ENCODE data around the gene ZNF366. TPM values are rescaled to one million over a fixed set of nuclear protein-coding genes. Genes with fewer than 3 reads are reported as not detected.

Gene ZNF366
- total RNA-seq, 2 experiments from 2014 or later = not detected

DNA sequence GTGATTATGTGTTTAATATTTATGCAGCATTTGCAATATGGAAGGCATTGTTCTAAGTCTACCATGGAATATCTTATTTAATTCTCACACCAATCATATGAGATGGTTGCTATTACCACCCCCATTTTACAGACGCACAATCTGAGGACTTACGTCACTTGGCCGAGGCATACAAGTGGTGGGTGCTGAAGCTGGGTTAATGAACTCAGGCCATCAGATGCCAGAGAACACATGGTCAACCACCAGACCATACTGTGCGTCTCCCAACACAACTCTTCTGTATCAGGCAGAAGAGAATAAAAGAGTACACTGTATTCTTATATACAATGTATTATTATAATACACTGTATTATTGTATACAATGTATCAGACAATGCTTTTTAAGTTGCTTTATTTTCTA lies 59.5 kb downstream of the ZNF366 start:
- H3K9me2 ChIP-seq (ENCODE audit: insufficient read depth, low read length) = no peaks in the 10 kb centered on the region
- POLR2A ChIA-PET = no interaction called here
- CTCF ChIA-PET (ENCODE audit: unreplicated experiment) = interaction anchor here (0.6 kb wide), 1 partner anchor 91 kb away, joined by 3 read pairs; no protein-coding TSS in a partner anchor

DNA sequence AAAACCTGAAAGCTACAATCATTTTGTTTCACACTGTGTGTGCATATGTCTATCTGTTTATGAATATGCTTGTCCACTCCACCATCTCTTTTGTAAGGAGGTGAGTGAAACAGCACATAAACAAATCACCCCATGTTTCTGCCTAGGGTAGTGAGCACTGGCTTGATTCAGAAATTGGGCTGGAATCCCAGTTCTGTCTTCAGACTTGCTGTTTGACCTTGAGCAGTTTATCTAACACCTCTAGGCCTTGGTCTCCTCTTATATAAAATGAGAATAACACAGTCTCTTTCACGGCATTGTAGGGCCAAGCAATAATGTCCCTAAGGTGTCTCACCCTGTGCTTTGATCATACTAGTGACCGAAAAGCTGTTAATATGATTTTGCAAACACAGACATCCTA lies 61.2 kb downstream of the ZNF366 start:
- Histone ChIP-seq H3K9me3 (ENCODE audit: low read length) (no peaks in the 10 kb centered on the region), H3K27ac (ENCODE audit: low read depth, low read length, poor library complexity, severe bottlenecking) (no peak overlapping the region), H3K79me2 (ENCODE audit: insufficient read depth, low read depth, low read length) (no peaks in the 10 kb centered on the region), H3K4me3 (ENCODE audit: low read depth, low read length, poor library complexity, severe bottlenecking) (no peak overlapping the region), H3K4me2 (ENCODE audit: low read length) (no peak overlapping the region), H3K36me3 (ENCODE audit: insufficient read depth, low read length) (no peaks in the 10 kb centered on the region), H2AFZ (ENCODE audit: low read length) (no peak overlapping the region), H3K9me2 (ENCODE audit: insufficient read depth, low read length) (no peaks in the 10 kb centered on the region), H4K20me1 (ENCODE audit: insufficient read depth, low read length) (no peaks in the 10 kb centered on the region), H3K4me1 (ENCODE audit: insufficient read depth, low read length, poor library complexity, severe bottlenecking) (no peaks in the 10 kb centered on the region)
- ChIA-PET POLR2A (no interaction called here), CTCF (ENCODE audit: unreplicated experiment) (no interaction called here)
- no peak for DNase-seq (ENCODE audit: low spot score)
- no TSS peak for BruUV-seq (replicated peaks)
- intact Hi-C loops (cut with micrococcal nuclease; ENCODE audit: unreplicated experiment) = no loop called here
- no peak for TF ChIP-seq EZH2phosphoT487 (IDR thresholded peaks at IDR 0.05; ENCODE audit: borderline replicate concordance, low read depth, low read length)
- TF ChIP-seq, protein P1, sequence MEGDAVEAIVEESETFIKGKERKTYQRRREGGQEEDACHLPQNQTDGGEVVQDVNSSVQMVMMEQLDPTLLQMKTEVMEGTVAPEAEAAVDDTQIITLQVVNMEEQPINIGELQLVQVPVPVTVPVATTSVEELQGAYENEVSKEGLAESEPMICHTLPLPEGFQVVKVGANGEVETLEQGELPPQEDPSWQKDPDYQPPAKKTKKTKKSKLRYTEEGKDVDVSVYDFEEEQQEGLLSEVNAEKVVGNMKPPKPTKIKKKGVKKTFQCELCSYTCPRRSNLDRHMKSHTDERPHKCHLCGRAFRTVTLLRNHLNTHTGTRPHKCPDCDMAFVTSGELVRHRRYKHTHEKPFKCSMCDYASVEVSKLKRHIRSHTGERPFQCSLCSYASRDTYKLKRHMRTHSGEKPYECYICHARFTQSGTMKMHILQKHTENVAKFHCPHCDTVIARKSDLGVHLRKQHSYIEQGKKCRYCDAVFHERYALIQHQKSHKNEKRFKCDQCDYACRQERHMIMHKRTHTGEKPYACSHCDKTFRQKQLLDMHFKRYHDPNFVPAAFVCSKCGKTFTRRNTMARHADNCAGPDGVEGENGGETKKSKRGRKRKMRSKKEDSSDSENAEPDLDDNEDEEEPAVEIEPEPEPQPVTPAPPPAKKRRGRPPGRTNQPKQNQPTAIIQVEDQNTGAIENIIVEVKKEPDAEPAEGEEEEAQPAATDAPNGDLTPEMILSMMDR (conservative IDR thresholded peaks at IDR 0.05; ENCODE audit: low read length) = no peak

More for the DNA sequence above, 59.5 kb downstream of the ZNF366 start:
- no peak for DNase-seq (ENCODE audit: low spot score)
- Histone ChIP-seq H3K27ac (ENCODE audit: low read depth, low read length, poor library complexity, severe bottlenecking) (no peak overlapping the region), H3K9me3 (ENCODE audit: low read length) (no peaks in the 10 kb centered on the region), H3K4me2 (ENCODE audit: low read length) (no peak overlapping the region), H3K4me3 (ENCODE audit: low read depth, low read length, poor library complexity, severe bottlenecking) (no peak overlapping the region), H3K79me2 (ENCODE audit: insufficient read depth, low read depth, low read length) (no peaks in the 10 kb centered on the region), H2AFZ (ENCODE audit: low read length) (no peak overlapping the region), H4K20me1 (ENCODE audit: insufficient read depth, low read length) (no peaks in the 10 kb centered on the region), H3K36me3 (ENCODE audit: insufficient read depth, low read length) (no peaks in the 10 kb centered on the region), H3K4me1 (ENCODE audit: insufficient read depth, low read length, poor library complexity, severe bottlenecking) (peaks cover 9% of the 10 kb centered on the region)
- BruUV-seq (replicated peaks) = no TSS peak
- TF ChIP-seq EZH2phosphoT487 (IDR thresholded peaks at IDR 0.05; ENCODE audit: borderline replicate concordance, low read depth, low read length) = no peak
- TF ChIP-seq, protein P1 (conservative IDR thresholded peaks at IDR 0.05; ENCODE audit: low read length) = no peak
- intact Hi-C loops (cut with micrococcal nuclease; ENCODE audit: unreplicated experiment) = no loop called here

DNA sequence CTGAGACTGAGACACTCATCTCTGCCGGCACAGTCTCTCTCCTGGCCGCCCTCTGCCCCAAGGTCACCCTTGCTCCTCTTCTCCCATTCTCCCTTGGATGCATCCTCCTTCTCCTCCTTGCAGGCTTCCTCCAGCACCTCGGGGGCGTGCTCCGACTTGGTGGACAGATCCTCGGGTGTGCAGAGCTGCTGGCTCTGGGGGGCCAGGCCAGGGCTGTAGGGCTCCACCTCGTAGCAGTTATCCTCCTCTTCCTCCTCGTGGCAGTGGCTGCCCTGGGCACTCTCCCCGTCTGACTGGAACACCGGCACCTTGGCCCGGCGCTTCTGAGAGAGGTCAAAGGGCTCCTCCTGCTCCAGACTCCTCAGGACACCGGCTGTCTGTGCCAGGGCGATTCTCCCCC lies 63.3 kb downstream of the ZNF366 start:
- no peak for TF ChIP-seq EZH2phosphoT487 (IDR thresholded peaks at IDR 0.05; ENCODE audit: borderline replicate concordance, low read depth, low read length)
- TF ChIP-seq, protein P1 (conservative IDR thresholded peaks at IDR 0.05; ENCODE audit: low read length) = no peak
- POLR2A ChIA-PET = no interaction called here
- Histone ChIP-seq H3K4me2 (ENCODE audit: low read length) (no peak overlapping the region), H3K9me2 (ENCODE audit: insufficient read depth, low read length) (no peaks in the 10 kb centered on the region), H3K79me2 (ENCODE audit: insufficient read depth, low read depth, low read length) (no peaks in the 10 kb centered on the region), H2AFZ (ENCODE audit: low read length) (no peak overlapping the region), H3K9me3 (ENCODE audit: low read length) (no peaks in the 10 kb centered on the region), H3K4me1 (ENCODE audit: insufficient read depth, low read length, poor library complexity, severe bottlenecking) (no peaks in the 10 kb centered on the region), H3K4me3 (ENCODE audit: low read depth, low read length, poor library complexity, severe bottlenecking) (no peak overlapping the region), H3K27ac (ENCODE audit: low read depth, low read length, poor library complexity, severe bottlenecking) (no peak overlapping the region), H3K36me3 (ENCODE audit: insufficient read depth, low read length) (no peaks in the 10 kb centered on the region), H4K20me1 (ENCODE audit: insufficient read depth, low read length) (no peaks in the 10 kb centered on the region)
- CTCF ChIA-PET (ENCODE audit: unreplicated experiment) = no interaction called here
- intact Hi-C loops (cut with micrococcal nuclease; ENCODE audit: unreplicated experiment) = no loop called here
- BruUV-seq (replicated peaks) = no TSS peak
- no peak for DNase-seq (ENCODE audit: low spot score)
